ENCODE data around the gene UBE4A. TPM values are rescaled to one million over a fixed set of nuclear protein-coding genes. Genes with fewer than 3 reads are reported as not detected.

Gene UBE4A
- total and polyA plus RNA-seq, 9 of the 15 experiments (the other 6 are each of a cell fraction or from before 2014, with no cell fraction given): 13.5 to 45.2 (median 26.8) TPM

DNA sequence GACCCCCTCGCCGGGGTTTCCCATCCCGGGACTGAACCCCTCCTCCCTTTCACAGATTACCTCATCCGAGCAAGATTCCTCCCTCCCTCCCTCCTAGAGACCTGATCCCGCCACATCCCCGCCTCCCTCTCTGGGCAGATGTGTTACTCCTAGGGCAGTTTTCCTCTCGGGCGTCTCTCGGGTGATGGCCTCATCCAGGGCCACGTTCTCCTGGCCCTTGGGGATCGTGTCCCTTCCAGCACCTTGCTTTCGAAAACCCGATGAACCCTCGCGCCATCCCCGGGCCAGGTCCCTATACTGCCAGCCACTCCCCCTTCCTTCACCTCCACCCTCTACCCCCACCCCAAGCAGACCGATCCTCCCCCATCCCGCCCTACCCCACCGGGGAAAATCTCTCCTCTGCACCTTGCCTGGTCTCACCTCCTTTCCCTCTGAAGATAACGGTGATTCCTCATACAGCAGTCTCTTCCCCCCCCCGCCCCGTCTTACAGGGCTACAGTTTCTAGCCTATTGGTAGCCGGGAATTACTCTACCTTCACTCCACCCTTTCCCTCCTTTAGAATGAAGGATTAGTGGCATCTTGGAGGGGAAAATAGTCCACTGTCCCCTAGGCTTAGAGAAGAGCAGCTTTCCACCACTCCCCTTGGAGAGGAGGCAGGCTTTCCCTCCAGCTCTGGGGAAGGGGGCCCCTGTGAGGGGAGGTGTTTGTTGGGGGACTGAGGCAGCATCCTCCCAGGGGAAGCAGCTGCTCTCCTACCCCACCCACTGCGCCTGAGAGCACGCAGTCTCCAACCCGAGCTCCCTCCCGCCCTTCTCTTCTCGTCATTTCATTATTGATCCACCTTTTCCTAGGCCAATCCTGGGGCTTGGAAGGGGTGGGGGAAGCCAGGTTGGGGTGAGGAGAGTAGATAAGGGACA is 78.1 kb downstream of the UBE4A start (continued):
- TF ChIP-seq, protein P1, sequence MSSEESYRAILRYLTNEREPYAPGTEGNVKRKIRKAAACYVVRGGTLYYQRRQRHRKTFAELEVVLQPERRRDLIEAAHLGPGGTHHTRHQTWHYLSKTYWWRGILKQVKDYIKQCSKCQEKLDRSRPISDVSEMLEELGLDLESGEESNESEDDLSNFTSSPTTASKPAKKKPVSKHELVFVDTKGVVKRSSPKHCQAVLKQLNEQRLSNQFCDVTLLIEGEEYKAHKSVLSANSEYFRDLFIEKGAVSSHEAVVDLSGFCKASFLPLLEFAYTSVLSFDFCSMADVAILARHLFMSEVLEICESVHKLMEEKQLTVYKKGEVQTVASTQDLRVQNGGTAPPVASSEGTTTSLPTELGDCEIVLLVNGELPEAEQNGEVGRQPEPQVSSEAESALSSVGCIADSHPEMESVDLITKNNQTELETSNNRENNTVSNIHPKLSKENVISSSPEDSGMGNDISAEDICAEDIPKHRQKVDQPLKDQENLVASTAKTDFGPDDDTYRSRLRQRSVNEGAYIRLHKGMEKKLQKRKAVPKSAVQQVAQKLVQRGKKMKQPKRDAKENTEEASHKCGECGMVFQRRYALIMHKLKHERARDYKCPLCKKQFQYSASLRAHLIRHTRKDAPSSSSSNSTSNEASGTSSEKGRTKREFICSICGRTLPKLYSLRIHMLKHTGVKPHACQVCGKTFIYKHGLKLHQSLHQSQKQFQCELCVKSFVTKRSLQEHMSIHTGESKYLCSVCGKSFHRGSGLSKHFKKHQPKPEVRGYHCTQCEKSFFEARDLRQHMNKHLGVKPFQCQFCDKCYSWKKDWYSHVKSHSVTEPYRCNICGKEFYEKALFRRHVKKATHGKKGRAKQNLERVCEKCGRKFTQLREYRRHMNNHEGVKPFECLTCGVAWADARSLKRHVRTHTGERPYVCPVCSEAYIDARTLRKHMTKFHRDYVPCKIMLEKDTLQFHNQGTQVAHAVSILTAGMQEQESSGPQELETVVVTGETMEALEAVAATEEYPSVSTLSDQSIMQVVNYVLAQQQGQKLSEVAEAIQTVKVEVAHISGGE (CRISPR knock-in tag; IDR thresholded peaks at IDR 0.05): no peak
- TF ChIP-seq RFX7 (CRISPR knock-in tag; IDR thresholded peaks at IDR 0.05) (no peak), ZBTB17 (CRISPR knock-in tag; IDR thresholded peaks at IDR 0.05) (no peak), RBBP5 (IDR thresholded peaks at IDR 0.05; ENCODE audit: borderline replicate concordance, insufficient read depth, low read length, poor library complexity, severe bottlenecking) (peak; percentile 25), MEF2A (IDR thresholded peaks at IDR 0.05; ENCODE audit: control insufficient read depth, low read depth, low read length) (no peak), CBFA2T2 (conservative IDR thresholded peaks at IDR 0.05) (peak; percentile 85), HMGN3 (IDR thresholded peaks at IDR 0.05; ENCODE audit: borderline replicate concordance, extremely low read depth, insufficient read length, low read depth, low read length) (no peak), ZNF584 (CRISPR knock-in tag; IDR thresholded peaks at IDR 0.05; ENCODE audit: low read depth) (no peak), ZNF77 (CRISPR knock-in tag; IDR thresholded peaks at IDR 0.05) (no peak), SREBF1 (IDR thresholded peaks at IDR 0.05; ENCODE audit: borderline replicate concordance, low read depth, low read length) (no peak), ZNF175 (CRISPR knock-in tag; IDR thresholded peaks at IDR 0.05; ENCODE audit: low read depth) (no peak), BCOR (IDR thresholded peaks at IDR 0.05) (0 out of 2 replicates have a peak, but pooled peaks have one; percentile 15), C11orf30 (IDR thresholded peaks at IDR 0.05; ENCODE audit: low read depth) (no peak)
- TF ChIP-seq, protein P2, sequence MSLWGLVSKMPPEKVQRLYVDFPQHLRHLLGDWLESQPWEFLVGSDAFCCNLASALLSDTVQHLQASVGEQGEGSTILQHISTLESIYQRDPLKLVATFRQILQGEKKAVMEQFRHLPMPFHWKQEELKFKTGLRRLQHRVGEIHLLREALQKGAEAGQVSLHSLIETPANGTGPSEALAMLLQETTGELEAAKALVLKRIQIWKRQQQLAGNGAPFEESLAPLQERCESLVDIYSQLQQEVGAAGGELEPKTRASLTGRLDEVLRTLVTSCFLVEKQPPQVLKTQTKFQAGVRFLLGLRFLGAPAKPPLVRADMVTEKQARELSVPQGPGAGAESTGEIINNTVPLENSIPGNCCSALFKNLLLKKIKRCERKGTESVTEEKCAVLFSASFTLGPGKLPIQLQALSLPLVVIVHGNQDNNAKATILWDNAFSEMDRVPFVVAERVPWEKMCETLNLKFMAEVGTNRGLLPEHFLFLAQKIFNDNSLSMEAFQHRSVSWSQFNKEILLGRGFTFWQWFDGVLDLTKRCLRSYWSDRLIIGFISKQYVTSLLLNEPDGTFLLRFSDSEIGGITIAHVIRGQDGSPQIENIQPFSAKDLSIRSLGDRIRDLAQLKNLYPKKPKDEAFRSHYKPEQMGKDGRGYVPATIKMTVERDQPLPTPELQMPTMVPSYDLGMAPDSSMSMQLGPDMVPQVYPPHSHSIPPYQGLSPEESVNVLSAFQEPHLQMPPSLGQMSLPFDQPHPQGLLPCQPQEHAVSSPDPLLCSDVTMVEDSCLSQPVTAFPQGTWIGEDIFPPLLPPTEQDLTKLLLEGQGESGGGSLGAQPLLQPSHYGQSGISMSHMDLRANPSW (CRISPR knock-in tag; IDR thresholded peaks at IDR 0.05): no peak
- TF ChIP-seq, protein P3, sequence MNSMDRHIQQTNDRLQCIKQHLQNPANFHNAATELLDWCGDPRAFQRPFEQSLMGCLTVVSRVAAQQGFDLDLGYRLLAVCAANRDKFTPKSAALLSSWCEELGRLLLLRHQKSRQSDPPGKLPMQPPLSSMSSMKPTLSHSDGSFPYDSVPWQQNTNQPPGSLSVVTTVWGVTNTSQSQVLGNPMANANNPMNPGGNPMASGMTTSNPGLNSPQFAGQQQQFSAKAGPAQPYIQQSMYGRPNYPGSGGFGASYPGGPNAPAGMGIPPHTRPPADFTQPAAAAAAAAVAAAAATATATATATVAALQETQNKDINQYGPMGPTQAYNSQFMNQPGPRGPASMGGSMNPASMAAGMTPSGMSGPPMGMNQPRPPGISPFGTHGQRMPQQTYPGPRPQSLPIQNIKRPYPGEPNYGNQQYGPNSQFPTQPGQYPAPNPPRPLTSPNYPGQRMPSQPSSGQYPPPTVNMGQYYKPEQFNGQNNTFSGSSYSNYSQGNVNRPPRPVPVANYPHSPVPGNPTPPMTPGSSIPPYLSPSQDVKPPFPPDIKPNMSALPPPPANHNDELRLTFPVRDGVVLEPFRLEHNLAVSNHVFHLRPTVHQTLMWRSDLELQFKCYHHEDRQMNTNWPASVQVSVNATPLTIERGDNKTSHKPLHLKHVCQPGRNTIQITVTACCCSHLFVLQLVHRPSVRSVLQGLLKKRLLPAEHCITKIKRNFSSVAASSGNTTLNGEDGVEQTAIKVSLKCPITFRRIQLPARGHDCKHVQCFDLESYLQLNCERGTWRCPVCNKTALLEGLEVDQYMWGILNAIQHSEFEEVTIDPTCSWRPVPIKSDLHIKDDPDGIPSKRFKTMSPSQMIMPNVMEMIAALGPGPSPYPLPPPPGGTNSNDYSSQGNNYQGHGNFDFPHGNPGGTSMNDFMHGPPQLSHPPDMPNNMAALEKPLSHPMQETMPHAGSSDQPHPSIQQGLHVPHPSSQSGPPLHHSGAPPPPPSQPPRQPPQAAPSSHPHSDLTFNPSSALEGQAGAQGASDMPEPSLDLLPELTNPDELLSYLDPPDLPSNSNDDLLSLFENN (IDR thresholded peaks at IDR 0.05; ENCODE audit: low read depth in 2 of 2, low read length in 2 of 2): no peak

Data from K562 (cell line).